HepG2 (cell line): ENCODE data around the gene MEG3. TPM values are rescaled to one million over a fixed set of nuclear protein-coding genes. Genes with fewer than 3 reads are reported as not detected.

ENCODE experiments used
- ATAC-seq: fragments of 200-7000 bp; cut with Tn5 transposase; 3 replicates; pipeline ENCODE4 v1.9.1; 2020; ENCODE audit warnings: mild to moderate bottlenecking, moderate library complexity
- BruUV-seq: library from RNA; stranded (reverse); fragments of 400-500 nt; replicated peaks from 2 replicates; lab custom pipeline; 2021; lab: Mats Ljungman, UMichigan
- CTCF ChIA-PET: fragments of 300-600 bp; formaldehyde crosslinking; extraction: SDS; loops from one replicate; lab custom pipeline; 2021; ENCODE audit warnings: low total read pairs, inconsistent platforms, low intra/inter-chr PET ratio; lab: Yijun Ruan, JAX
- POLR2A ChIA-PET: fragments of 350-600 bp; sonication (Branson Sonifier 250); formaldehyde crosslinking; loops from one replicate; lab custom pipeline; 2020; ENCODE audit warnings: antibody characterized with exemption, inconsistent platforms; lab: Yijun Ruan, JAX
- DNase-seq: peaks from one replicate; pipeline ENCODE4 v3.0.0-alpha.2; 2015; ENCODE audit warnings: low spot score
- FAIRE-seq: peaks from 3 replicates; lab custom pipeline; 2011; peaks lifted over from hg19 to GRCh38; lab: Jason Lieb, UNC
- H2AFZ ChIP-seq: one replicate; pipeline ENCODE4 v1.6.1; 2011; ENCODE audit warnings: low read length, inconsistent platforms
- H3K27ac ChIP-seq: fragments of 300-600 bp; 3 replicates; pipeline ENCODE4 v1.8.0; 2011; ENCODE audit warnings: mixed run types, mild to moderate bottlenecking, mixed read lengths, low read length, inconsistent platforms; ENCODE audit not compliant: insufficient read depth; ENCODE audit errors: extremely low read length
- H3K27me3 ChIP-seq, 2 experiments: fragments of 200-600 bp in 1 of 2; 2 replicates in 1 of 2; 3 replicates in 1 of 2; pipeline versions ENCODE4 v1.6.0 to v1.8.0; 2011; ENCODE audit warnings: low read length in 2 of 2, mild to moderate bottlenecking in 2 of 2, moderate library complexity in 2 of 2, inconsistent platforms in 1 of 2; ENCODE audit not compliant: insufficient read depth in 2 of 2, control insufficient read depth in 1 of 2
- H3K36me3 ChIP-seq, 2 experiments: fragments of 200-600 bp in 1 of 2; replicated peaks in 1 of 2; 2 replicates in 1 of 2; 3 replicates in 1 of 2; pipeline versions ENCODE4 v1.5.1 to v1.8.0; 2011; ENCODE audit warnings: low read length in 2 of 2, inconsistent platforms in 1 of 2; ENCODE audit not compliant: insufficient read depth in 2 of 2, control insufficient read depth in 1 of 2
- H3K4me1 ChIP-seq: 2 replicates; pipeline ENCODE4 v1.5.1; 2012; ENCODE audit warnings: low read length, inconsistent platforms; ENCODE audit not compliant: insufficient read depth
- H3K4me2 ChIP-seq: 2 replicates; pipeline ENCODE4 v1.6.0; 2011; ENCODE audit warnings: low read depth, low read length, inconsistent platforms
- H3K4me3 ChIP-seq, 3 experiments: fragments of 200-600 bp in 1 of 3; sonication (generic), shearing (Covaris generic) in 1 of 3; replicated peaks in 1 of 3; 2 replicates each; pipeline ENCODE4 v1.5.1; 2011 to 2016; ENCODE audit warnings: low read length in 3 of 3, inconsistent platforms in 2 of 3, low read depth in 2 of 3, mild to moderate bottlenecking in 2 of 3, control low read depth in 1 of 3, mixed read lengths in 1 of 3; ENCODE audit not compliant: insufficient read depth in 1 of 3
- H3K79me2 ChIP-seq: one replicate; pipeline ENCODE4 v1.6.1; 2011; ENCODE audit warnings: low read length, inconsistent platforms; ENCODE audit not compliant: insufficient read depth
- H3K9ac ChIP-seq: 2 replicates; pipeline ENCODE4 v1.6.0; 2011; ENCODE audit warnings: mild to moderate bottlenecking, low read depth, low read length, inconsistent platforms; ENCODE audit not compliant: insufficient read depth
- H3K9me3 ChIP-seq: 2 replicates; pipeline ENCODE4 v1.5.1; 2012; ENCODE audit warnings: mild to moderate bottlenecking, low read length
- H4K20me1 ChIP-seq: 2 replicates; pipeline ENCODE4 v1.6.0; 2011; ENCODE audit warnings: inconsistent platforms, mild to moderate bottlenecking, low read length, moderate library complexity; ENCODE audit not compliant: insufficient read depth
- BCLAF1 ChIP-seq: fragments of 450-650 bp; IDR thresholded peaks from 2 replicates; pipeline ENCODE4 v1.6.1; 2017; ENCODE audit warnings: mild to moderate bottlenecking
- GMEB1 ChIP-seq: sonication (generic); formaldehyde crosslinking; IDR thresholded peaks from 2 replicates; pipeline ENCODE4 v1.5.1; 2020; ENCODE audit warnings: missing genetic modification reagents, mild to moderate bottlenecking, borderline replicate concordance
- HNRNPK ChIP-seq: fragments of 200-400 bp; formaldehyde crosslinking; IDR thresholded peaks from 2 replicates; pipeline ENCODE4 v1.6.1; 2018; ENCODE audit warnings: low read length, low read depth, moderate library complexity, mild to moderate bottlenecking; ENCODE audit not compliant: poor library complexity, severe bottlenecking
- KDM5A ChIP-seq: fragments of 200-600 bp; sonication (generic); IDR thresholded peaks from 2 replicates; pipeline ENCODE4 v1.7.0; 2018; ENCODE audit warnings: antibody characterized with exemption, mild to moderate bottlenecking, low read length, borderline replicate concordance
- RFX3 ChIP-seq: IDR thresholded peaks from 2 replicates; pipeline ENCODE4 v1.6.1; 2016; ENCODE audit warnings: missing biosample characterization, missing genetic modification reagents
- SPEN ChIP-seq: sonication (generic); formaldehyde crosslinking; IDR thresholded peaks from 2 replicates; pipeline ENCODE4 v1.5.1; 2020; ENCODE audit warnings: low read depth, mild to moderate bottlenecking, missing genetic modification reagents
- ZFYVE20 ChIP-seq: sonication (generic); formaldehyde crosslinking; IDR thresholded peaks from 2 replicates; pipeline ENCODE4 v1.8.0; 2023; ENCODE audit warnings: low read depth, mild to moderate bottlenecking, moderate library complexity, missing genetic modification reagents, borderline replicate concordance
- ZNF333 ChIP-seq: sonication (generic); formaldehyde crosslinking; IDR thresholded peaks from 2 replicates; pipeline ENCODE4 v1.4.0; 2020; ENCODE audit warnings: mild to moderate bottlenecking, missing genetic modification reagents, borderline replicate concordance
- WGBS: methylation state at CpG from one replicate; pipeline ENCODE4 v1.1.6; 2017; ENCODE audit warnings: low lambda C conversion rate; 5-methylcytosine and 5-hydroxymethylcytosine counted together
- in situ Hi-C: cut with HindIII; loops from 2 replicates; pipeline ENCODE4 v1.10.0; 2017; ENCODE audit warnings: low pct_unique_long_range_greater_than_20kb; ENCODE audit not compliant: extremely low pct_ligation_motif_present
- intact Hi-C: fragments of 100-400 bp; cut with micrococcal nuclease; formaldehyde crosslinking; loops from one replicate; pipeline ENCODE4 v1.10.0; 2022; ENCODE audit not compliant: unreplicated experiment
- polyA plus RNA-seq, 8 experiments: library from polyadenylated mRNA; depleted of rRNA in 3 of 8; stranded (reverse) in 7 of 8; unstranded in 1 of 8; fragments of >200 nt; fragmentation: Illumina TruSeq in 4 of 8; extraction: Trizol in 4 of 8; gene quantifications; 2 replicates each; pipeline versions ENCODE4 v1.2.1 to v1.2.3, GENCODE V29; 2011 to 2016; ENCODE audit warnings: low read depth in 4 of 8, missing spikeins in 1 of 8, mixed read lengths in 1 of 8; ENCODE audit not compliant: insufficient read depth in 1 of 8
- total RNA-seq, 5 experiments: library from RNA; depleted of rRNA; stranded (reverse); fragments of >200 nt; fragmentation: Illumina TruSeq; extraction: Trizol; gene quantifications; 2 replicates each; pipeline ENCODE4 v1.2.3, GENCODE V29; 2016; ENCODE audit warnings: low read depth in 1 of 5
- TF ChIP-seq, protein P1 (sequence below): sonication (generic); formaldehyde crosslinking; IDR thresholded peaks from 2 replicates; pipeline ENCODE4 v1.4.0; 2020; ENCODE audit warnings: missing genetic modification reagents

The MEG3 gene
- total and polyA plus RNA-seq, 2 of the 13 experiments (the other 11 are each of a cell fraction or from before 2014, with no cell fraction given): 0.17 TPM; not detected in 1

DNA sequence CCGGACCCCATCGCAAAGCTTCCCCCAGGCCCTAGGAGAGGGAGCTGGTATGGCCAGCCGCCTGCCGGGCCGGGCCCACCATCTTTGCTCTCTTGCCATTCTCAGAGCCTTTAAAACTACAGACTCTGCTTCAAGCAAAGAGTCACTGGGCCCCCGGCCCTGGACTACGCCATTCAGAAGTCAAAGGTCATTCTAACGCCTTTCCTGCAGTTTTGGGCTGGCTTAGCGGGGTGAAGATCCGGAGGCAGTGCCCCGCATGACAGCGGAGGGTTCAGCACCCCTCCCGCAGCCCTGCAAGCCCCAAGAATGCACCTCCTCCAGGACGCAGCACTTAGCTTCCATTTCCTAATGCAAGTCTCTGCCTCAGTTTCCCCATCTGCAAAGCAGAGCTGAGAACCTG is 38.3 kb upstream of the MEG3 start:
- Histone ChIP-seq H2AFZ (no peak overlapping the region), H3K4me2 (no peak overlapping the region), H3K4me1 (peaks cover 66% of the 10 kb centered on the region), H3K9ac (no peak overlapping the region), H3K4me3 (no peak overlapping the region), H3K9me3 (peaks cover 9% of the 10 kb centered on the region), H3K36me3 (no peaks in the 10 kb centered on the region), H3K27ac (peak overlapping the region; percentile 34), H3K79me2 (no peaks in the 10 kb centered on the region), H3K27me3 (no peaks in the 10 kb centered on the region)
- intact Hi-C loops: no loop called here
- FAIRE-seq: no peak
- WGBS: 90% methylated on average over 14 of the region's 14 CpGs
- no peak for DNase-seq
- in situ Hi-C loops: no loop called here
- BruUV-seq: no TSS peak
- ChIA-PET CTCF (no interaction called here), POLR2A (interaction anchor here (1.7 kb wide), 1 partner anchor 30 kb away, joined by 10 read pairs; no protein-coding TSS in a partner anchor)
- no peak for ATAC-seq
- TF ChIP-seq, protein P1, sequence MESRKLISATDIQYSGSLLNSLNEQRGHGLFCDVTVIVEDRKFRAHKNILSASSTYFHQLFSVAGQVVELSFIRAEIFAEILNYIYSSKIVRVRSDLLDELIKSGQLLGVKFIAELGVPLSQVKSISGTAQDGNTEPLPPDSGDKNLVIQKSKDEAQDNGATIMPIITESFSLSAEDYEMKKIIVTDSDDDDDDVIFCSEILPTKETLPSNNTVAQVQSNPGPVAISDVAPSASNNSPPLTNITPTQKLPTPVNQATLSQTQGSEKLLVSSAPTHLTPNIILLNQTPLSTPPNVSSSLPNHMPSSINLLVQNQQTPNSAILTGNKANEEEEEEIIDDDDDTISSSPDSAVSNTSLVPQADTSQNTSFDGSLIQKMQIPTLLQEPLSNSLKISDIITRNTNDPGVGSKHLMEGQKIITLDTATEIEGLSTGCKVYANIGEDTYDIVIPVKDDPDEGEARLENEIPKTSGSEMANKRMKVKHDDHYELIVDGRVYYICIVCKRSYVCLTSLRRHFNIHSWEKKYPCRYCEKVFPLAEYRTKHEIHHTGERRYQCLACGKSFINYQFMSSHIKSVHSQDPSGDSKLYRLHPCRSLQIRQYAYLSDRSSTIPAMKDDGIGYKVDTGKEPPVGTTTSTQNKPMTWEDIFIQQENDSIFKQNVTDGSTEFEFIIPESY (CRISPR knock-in tag): peak; percentile 68
- TF ChIP-seq GMEB1 (CRISPR knock-in tag): no peak
- TF ChIP-seq, all 625 proteins: peak for 1
- no peaks in the 10 kb centered on the region for H4K20me1 ChIP-seq

GRCh38 chr14:100788517-100788916 is 37.4 kb upstream of the MEG3 start:
- peak; percentile 63 for ATAC-seq
- Histone ChIP-seq H3K79me2 (no peaks in the 10 kb centered on the region), H3K36me3 (no peaks in the 10 kb centered on the region), H3K9ac (no peak overlapping the region), H3K4me2 (no peak overlapping the region), H3K4me3 (no peak overlapping the region), H4K20me1 (no peaks in the 10 kb centered on the region), H3K9me3 (peaks cover 9% of the 10 kb centered on the region), H3K27me3 (no peaks in the 10 kb centered on the region), H3K27ac (peak overlapping the region; percentile 34), H2AFZ (no peak overlapping the region), H3K4me1 (peaks cover 57% of the 10 kb centered on the region)
- peak; percentile 62 for DNase-seq
- ChIA-PET CTCF (no interaction called here), POLR2A (interaction anchor here (1.7 kb wide), 1 partner anchor 29 kb away, joined by 10 read pairs; no protein-coding TSS in a partner anchor)
- intact Hi-C loops (no loop called here), in situ Hi-C loops (no loop called here)
- BruUV-seq: no TSS peak
- WGBS: 57% methylated on average over 7 of the region's 7 CpGs
- no peak for FAIRE-seq
- no peak for TF ChIP-seq BCLAF1
- no peak for TF ChIP-seq ZNF333 (CRISPR knock-in tag)
- TF ChIP-seq ZFYVE20 (CRISPR knock-in tag): no peak
- no peak for TF ChIP-seq KDM5A
- TF ChIP-seq HNRNPK: no peak
- no peak for TF ChIP-seq RFX3 (CRISPR knock-in tag)
- TF ChIP-seq SPEN (CRISPR knock-in tag): no peak
